Measurements from ENCODE around the gene AGO4.
"Not testable (repeated sequence)": the region's sequence is repeated elsewhere in the genome, so short reads cannot be mapped to it uniquely, and the experiment has no call there.

AGO4 gene

GRCh38 chr1:35797380-35797779 lies 10.4 kb upstream of the AGO4 start:
- TF ChIP-seq CTCF (IDR thresholded peaks at IDR 0.05; ENCODE audit: insufficient read depth, missing control alignments) = no peak
- FAIRE-seq = no peak
- no peak for DNase-seq (ENCODE audit: insufficient read length, low spot score)

GRCh38 chr1:35798019-35798418 lies 9.8 kb upstream of the AGO4 start:
- FAIRE-seq; DNase-seq (ENCODE audit: insufficient read length, low spot score): not testable (repeated sequence)

- not testable (repeated sequence) for DNase-seq (ENCODE audit: insufficient read length, low spot score); FAIRE-seq
These were observed 7.5 kb upstream of the AGO4 start for GRCh38 chr1:35800167-35800887.

- FAIRE-seq (no peak), DNase-seq (ENCODE audit: insufficient read length, low spot score) (no peak)
These were observed 766 bp downstream of the AGO4 start for GRCh38 chr1:35808450-35809113.

GRCh38 chr1:35809114-35810095 lies 1.6 kb downstream of the AGO4 start:
- FAIRE-seq (no peak), DNase-seq (ENCODE audit: insufficient read length, low spot score) (no peak)
- TF ChIP-seq CTCF (IDR thresholded peaks at IDR 0.05; ENCODE audit: insufficient read depth, missing control alignments) = no peak

More at GRCh38 chr1:35808450-35809113, 766 bp downstream of the AGO4 start:
- TF ChIP-seq CTCF (IDR thresholded peaks at IDR 0.05; ENCODE audit: insufficient read depth, missing control alignments) = no peak

GRCh38 chr1:35810096-35810881 lies 2.5 kb downstream of the AGO4 start:
- DNase-seq (ENCODE audit: insufficient read length, low spot score) = no peak
- TF ChIP-seq CTCF (IDR thresholded peaks at IDR 0.05; ENCODE audit: insufficient read depth, missing control alignments) = no peak
- FAIRE-seq = no peak

- FAIRE-seq; DNase-seq (ENCODE audit: insufficient read length, low spot score): not testable (repeated sequence)
These were observed 4.9 kb downstream of the AGO4 start for GRCh38 chr1:35812754-35813153.

GRCh38 chr1:35825255-35825654 lies 17.4 kb downstream of the AGO4 start:
- DNase-seq (ENCODE audit: insufficient read length, low spot score) (no peak), FAIRE-seq (no peak)
- TF ChIP-seq CTCF (IDR thresholded peaks at IDR 0.05; ENCODE audit: insufficient read depth, missing control alignments) = no peak

All from D721Med (cell line).